HL-60/S4 treated with phorbol 12-myristate 13-acetate at 8.2 ng/mL for 4 days and 3 days (cell line): Measurements from ENCODE around the gene RTN3.

Experiments used
- in situ Hi-C: fragments of 300-500 bp; cut with MboI; formaldehyde crosslinking; loops from 2 replicates; pipeline ENCODE4 v1.15.0; 2022; ENCODE audit warnings: low sequenced_read_pairs

RTN3 gene

DNA sequence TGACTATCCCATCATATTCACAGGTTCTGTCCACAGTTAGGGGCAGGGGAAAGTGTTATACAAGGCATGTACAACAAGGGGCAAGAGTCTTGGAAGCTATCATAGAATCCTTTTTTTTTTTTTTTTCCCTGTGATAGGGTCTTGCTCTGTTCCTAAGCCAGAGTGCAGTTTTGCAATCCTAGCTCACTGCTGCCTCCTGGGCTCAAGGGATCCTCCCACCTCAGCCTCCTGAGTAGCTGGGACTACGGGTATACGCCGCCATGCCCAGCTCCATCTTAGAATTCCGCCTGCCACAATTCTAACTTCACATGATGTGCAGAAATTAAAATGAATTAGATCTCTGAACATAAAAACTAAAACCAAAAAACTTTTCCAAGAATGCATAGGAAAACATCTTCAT is 55.6 kb downstream of the RTN3 start:
- in situ Hi-C loops: no loop called here

DNA sequence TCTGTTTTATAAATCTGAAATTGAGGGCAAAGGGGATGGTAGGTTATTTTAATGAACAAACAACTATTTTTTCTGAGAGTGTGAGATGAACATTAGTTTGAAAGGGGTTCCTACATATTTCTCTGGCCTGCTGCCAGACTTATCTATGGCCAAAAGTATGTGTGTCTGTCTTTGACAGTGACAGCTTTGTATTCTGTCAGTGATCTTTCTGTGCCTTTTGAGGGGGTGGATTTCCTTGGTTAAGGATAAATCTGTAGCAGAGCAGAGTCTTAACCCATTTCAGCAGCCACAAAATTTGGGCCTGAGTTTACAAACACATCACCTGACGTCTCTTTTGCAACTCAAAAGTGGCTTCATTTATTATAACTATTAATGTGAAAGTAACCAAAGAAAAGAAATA is 56.4 kb downstream of the RTN3 start:
- in situ Hi-C loops: no loop called here

DNA sequence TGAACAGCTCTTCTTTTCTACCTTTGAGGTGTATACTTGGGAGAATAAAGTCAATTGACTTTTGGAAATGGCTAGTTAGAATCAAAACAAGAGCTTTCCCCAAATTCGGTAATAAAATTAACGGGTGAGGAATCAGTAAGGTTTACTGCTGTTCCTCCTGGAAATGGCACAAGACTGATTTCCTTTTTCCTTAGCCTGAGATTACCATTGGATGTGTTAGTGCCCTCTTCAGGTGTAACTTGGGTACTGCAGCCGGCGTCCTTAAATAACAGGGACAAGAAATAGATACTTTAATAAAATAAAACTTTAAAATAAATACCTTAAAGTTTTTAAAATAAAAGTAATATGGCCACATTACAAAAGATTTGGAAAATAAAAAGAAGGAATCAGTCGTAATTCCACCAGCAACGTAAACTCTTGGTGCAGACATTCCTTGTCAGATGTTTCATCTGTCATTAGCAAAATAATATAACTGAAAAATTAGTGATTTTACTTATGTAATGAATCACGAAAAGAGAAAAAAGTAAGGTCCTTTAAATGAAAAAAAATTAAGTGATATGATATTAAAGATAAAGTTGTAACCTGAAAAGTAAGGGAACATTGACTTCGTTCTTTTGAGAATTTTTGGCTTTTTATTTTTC is 57.5 kb downstream of the RTN3 start:
- in situ Hi-C loops: no loop called here

DNA sequence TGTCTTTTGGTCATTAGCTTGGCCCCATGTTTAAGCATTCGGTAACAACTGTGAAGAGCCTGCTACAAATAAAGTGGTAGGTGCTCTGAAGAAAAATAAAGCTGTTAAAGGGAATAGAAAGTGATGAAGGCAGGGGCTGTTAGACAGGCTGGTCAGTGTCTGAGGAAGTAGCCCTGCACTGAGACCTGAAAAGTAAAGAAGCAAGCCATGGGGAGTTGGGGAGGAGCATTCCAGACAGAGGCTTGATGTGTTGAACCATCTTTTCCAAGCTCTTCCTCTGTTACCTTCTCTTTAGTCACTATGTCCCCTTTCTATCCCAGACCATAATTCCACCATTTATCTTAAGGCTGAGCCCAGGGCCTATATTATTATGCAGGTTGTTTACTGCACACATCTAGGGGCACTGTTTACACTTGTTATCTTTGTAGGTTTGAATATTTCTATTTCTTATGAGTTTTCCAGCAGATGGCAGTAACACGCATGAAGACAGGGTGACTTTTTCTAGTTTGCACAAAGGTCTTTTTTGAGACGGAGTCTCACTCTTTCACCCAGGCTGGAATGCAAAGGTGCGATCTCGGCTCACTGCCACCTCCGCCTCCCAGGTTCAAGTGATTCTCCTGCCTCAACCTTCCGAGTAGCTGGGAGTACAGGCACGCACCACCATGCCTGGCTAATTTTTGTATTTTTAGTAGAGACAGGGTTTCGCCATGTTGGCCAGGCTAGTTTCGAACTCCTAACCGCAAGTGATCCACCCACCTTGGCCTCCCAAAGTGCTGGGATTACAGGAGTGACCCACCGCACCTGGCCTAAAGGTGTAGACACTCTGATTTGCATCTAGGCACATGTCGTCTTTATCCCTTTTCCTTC is 64.2 kb downstream of the RTN3 start:
- in situ Hi-C loops: no loop called here

DNA sequence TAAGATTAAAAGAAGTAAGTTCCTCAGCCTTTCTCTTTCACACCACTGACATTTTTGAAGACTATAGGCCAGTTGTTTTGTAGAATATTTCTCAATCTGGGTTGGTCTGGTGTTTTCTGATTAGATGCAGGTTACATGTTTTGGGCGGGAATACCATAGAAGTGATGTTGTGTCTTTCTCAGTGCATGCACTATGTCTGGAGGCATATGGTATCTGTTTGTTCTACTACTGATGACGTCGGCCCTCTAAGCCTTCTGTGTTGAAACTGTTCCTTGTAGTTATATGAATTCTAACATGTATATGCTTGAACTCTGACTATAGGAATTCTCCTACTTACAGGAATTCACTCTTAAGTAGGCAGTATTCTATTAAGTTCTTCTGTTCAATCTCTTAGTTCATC is 65.7 kb downstream of the RTN3 start:
- in situ Hi-C loops: no loop called here

DNA sequence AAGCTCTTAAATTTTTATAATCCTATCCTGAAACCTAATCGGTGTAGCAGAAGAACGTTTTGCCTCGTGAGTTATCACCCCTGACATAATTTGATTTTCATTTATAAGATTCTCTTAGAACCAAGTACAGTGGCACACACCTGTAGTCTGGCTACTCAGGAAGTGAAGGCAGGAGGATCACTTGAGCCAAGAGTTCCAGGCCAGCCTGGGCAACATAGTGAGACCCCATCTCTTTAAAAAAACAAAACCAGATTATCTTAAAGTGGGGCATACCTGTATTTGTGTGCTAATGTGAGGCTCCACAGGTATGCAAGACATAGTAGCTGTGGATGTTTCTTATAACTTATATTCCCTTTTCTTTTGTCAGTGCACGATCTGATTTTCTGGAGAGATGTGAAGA is 68.3 kb downstream of the RTN3 start:
- in situ Hi-C loops: no loop called here

DNA sequence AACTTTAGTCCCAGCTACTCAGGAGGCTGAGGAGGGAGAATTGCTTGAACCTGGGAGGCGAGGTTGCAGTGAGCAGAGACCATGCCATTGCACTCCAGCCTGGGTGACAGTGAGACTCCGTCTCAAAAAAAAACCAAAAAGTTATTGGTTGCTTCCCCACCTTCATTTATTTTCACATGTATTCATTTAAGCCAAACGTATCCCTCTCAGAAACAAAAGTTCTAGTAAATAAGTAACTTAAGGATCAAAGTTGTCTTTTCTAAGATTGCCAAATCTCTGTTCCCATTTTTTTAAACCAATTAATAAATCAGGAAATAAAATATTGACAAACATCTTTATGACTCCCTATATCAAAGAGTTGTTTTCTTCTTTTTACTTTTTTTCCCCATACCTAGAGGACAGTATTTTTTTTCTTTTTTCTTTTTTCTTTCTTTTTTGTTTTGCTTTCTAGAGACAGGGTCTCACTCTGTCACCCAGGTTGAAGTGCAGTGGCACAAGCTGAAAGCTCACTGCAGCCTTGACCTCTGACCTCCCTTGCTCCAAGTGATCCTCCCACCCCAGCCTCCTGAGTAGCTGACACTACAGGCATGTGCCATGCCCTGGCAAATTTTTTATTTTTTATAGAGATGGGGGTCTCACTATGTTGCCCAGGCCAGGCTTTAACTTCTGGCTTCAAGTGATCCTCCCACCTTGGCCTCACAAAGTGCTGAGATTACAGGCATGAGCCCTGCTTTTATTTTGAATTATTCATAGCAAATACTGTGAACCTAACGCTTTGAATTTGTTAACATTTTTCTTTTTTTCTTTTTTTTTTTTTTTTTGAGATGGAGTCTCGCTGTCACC is 75.8 kb downstream of the RTN3 start:
- in situ Hi-C loops: no loop called here

DNA sequence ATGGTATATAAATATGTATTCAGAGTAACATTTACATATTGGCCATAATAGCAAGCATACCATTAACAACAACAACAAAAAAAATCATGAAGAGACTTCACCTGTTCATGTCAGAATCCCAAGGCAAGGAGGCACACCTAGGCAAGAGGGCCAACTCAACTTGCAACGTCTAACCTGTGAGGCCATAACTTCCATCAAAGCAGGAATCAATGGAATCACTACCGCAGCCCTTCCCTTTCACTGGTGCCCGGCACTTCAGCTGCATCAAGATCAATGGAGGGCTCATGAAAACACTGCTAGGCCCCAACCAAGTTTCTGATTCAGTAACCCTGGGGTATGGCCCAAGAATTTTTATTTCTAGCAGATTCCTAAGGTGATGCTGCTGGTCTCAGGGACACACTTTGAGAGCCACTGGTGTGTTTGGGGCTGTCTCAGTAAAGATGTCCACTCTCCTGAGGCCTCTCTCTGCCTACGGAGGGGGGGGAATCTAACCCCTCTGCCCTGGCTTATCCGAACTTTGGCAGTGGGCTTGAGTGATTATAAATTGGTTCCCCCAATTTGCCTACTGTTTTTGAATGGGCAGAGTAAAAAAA is 79.3 kb downstream of the RTN3 start:
- in situ Hi-C loops: no loop called here

DNA sequence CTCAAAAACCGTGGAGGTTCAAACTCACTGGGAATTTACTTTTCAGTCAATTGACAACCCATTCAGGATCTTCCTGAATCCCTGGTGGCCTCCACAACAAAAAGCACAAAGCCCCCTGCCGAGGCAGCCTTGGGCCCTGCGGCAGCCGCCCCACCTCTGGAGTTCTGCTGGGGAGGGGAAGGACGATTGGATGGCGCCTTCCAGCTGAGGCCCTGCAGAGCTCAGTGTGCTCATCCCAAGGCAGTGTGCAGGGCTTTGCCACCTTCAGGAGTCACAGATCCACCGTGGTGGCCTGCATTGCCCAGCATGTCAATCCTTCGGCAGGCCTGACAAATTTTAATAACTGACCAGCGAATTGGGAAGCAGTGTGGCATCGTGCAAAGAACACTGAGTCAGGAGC is 79.9 kb downstream of the RTN3 start:
- in situ Hi-C loops: no loop called here

DNA sequence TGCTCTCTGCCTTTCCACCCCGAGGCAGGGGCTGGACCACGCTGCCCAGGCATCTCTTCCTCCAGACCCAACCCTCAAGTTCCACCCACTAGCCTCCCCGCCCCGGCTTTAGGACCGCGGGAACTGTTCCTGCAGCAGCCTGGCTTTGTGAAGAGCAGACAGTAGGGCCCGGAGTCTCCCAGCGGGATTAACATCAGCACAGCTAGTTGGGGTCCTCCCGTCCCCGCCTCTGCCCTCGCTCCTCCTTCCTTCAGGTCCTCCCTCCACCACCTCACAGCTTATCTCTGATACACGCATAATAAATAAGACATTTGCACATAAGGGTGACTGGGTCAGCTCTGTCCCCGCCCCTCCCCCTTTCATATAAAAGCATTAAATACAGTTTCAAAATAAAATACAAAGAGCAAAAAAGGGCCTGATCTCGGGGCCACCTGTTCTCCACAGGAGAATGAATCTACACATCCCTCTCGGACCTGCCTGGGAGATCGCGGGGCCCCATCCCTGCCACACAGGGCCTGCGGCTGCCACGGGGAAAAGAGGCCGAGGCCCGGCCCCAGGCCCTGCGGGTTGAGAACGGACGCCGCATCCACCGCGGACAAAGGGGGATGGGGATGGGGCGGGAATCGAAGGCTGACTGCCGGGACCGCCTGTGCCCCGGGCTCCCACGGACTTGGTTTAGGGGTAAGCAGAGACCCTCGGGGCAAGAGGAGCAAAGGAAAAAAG is 80.8 kb downstream of the RTN3 start:
- in situ Hi-C loops: no loop called here

DNA sequence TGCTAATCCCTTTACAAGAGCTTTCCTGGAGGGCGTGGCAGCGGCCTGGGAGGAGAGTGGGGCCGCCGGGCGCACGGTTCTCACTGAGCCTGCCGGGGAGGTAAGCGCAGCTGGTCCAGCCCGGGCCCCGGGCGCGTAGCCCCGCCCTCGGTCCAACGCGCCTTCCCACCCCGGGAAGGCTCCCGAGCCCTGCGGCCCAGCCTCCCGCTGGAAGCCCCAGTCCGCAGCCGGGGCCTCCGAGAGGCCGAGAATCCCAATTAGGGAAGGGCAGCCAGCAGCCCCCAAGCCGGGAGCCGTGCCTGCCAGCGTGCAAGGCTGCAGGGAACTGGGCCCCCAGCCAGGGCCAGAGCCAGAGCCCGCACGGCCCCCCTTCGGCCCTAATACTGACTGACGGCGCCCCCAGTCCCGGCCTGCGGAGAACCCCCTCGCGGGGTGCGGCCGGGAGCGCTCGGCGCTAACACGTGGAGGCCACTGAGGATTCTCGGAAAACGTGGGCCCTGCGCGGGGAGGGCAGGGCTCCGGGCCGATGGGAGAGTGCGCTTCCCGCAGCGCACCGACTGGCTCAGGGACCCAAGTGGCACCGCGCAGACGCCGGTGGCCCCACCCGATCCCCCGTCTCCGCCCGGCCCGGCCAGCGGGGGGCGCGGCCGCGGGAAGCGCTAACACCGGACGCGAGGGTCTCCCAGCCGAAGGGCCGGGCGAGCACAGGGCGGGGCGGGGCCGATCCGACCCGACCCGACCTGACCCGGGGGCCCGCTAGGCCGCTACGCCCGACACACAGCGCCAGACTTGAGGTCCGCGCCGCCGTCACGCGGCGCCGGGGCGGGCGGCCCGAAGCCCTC is 81.6 kb downstream of the RTN3 start:
- in situ Hi-C loops: no loop called here

DNA sequence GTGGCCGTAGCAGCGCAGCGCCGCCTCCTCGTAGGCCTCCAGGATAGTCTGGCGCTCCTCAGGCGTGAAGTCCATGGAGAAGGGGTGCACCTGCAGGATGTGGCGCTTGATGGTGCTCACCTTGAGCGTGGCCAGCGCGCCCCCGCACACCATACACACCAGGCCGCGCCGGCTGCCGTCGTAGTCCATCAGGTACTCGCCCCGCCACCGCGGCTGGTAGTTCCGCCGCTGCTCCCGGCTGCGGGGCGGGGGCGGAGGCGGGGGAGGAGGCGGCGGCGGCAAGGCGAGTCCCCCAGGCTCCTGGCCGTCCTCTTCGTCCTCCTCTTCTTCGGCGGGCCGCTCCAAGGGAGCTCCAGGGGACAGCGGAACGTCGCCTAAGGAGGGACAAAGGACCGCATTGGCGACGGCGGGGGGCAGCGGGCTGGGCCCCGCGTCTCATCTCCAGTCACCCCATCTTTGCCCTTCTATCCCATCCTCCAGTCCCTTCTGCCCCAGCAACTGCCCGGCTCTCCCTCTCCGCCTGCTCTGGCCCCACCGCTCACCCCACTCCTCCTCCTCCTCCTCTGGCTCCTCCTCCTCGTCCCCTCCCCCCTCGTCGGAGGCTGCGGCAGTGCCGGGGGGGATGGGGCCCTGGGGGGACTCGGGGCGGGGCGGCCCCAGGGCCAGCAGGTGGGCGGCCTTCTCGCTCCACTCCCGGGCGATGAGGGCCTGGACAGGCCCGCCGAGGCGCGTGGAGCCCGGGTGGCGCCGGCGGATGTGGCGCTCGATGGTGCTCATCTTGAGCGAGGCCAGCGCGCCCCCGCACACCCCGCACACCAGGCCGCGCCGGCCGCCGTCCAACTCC is 82.4 kb downstream of the RTN3 start:
- in situ Hi-C loops: no loop called here

DNA sequence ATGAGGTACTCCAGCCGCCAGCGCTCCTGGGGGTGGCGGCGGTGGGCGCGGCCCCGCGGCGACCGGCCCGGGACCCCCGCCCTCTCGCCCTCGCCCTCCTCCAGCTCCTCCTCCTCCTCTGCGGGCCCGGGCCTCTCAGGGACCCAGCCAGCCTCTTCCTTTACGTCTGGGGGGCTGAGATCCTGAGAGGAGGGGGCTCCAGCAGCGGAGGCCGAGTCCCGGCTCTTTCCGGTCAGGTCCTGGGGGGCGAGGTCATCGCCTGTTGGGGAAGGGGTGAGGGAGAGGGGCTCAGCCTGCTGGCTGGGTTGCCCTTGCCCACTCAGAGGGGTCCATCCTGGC is 83.0 kb downstream of the RTN3 start:
- in situ Hi-C loops: no loop called here

DNA sequence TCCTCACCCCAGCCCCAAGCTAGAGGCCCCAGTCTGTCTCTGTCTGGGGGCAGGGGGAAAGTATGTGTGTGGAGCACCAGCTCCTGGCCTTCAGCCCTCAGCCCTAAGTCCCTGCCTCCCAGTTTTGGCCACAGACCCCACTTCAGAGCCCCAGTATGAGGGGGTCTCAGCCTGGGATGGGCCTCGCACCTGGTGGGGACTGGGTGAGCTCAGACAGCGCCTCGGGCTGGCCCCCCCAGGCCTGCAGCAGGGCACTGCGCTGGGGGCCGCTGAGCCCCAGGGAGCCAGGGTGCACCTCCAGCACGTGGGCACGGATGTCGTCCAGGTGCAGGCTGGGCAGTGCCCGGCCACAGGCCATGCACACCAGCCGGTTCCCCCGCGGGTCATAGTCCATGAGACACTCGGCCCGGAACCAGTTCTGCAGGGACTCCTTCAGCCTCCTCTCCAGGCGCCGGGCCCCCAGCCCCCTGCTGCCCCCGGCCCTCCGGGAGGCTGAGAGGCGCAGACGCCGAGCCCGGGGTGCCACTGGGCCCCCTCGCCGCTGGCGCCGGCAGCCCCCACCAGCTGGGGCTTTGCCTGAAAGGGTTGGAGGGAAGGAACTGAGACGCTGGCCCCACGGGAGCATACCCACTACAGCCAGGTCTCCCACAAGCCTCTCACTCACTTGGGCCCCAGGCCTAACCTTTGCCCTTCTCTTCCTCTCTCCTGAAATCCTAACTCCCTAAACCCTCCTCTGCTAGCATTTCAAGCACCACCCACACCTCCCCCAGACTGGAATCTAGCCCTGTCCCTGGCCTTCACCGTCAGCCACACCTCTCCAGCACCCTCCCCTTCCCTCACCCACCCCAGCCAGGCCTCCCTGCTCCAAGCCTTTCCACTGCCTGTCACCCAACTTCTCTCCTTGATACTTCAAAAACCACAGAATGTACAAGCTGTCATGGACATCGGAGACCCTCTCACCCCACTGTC is 83.7 kb downstream of the RTN3 start:
- in situ Hi-C loops: no loop called here

DNA sequence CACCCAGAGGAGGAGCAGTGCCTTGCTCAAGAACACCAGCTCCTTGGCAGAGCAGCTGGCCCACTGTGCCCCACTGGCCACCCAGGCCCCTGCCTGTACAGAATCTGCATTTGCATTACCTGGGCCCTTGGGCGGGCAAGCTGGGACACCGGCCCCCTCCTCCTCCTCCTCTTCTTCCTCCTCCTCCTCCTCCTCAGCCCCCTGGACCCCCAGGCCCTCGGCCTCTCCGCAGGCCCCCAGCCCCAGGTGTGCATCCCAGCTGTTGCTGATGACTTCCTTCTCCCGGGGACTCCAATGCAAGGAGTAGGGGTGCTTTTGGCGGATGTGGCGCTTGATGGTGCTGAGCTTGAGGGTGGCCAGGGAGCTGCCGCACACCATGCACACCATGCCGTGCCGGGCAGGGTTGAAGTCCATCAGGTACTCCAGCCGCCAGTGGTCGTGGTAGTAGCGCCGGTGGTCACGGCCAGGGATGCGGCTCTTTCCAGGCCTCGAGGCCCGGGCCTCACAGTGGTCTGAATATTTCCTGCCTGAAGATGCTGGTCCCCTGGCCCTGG is 84.5 kb downstream of the RTN3 start:
- in situ Hi-C loops: no loop called here

DNA sequence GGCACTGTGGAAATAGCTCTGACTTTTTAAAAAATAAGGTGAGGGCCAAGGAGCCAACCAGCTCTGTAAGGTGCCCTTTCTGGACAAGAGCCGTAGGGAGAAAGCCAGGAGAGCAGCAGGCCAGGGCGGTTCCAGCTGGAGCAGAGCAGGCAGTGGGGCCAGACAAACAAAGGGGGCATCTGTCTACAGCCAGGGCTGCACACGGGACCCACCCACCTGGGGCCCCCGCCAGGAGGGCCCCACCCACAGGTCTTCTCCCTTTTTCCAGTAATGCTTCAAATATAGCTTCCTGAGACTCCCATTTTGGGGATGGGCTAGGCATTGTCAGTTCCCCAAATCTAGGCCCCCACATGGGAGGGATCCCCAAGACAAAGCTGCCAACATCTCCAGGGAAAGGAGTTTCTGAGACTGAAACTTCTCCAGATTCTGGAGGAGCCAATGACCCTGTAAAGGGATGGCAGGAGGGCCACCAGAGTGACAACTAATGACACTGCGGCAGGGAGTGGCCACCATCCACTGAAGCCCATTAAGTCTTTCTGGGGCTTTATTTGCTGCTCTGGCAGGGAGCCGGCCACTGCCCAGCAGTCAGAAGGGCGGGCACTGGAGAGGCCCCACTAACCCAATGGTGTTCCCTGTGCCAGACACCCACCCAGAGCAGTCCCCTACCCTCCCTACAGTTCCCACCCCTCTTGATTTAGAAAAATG is 85.4 kb downstream of the RTN3 start:
- in situ Hi-C loops: no loop called here

DNA sequence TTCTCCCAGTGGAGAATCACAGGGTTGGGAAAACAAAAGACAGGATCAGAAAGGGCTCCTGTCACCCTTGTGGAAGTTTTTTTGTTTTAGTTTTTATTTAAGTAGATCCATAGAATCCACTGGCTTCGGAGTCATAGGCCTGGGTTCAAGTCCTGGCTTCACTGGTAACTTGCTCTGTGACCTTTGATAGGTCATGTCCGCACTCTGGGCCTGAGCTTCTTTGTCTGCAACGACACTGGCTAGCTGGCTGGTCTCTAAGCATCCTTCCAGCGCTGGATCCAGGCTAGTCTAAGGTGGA is 85.9 kb downstream of the RTN3 start:
- in situ Hi-C loops: no loop called here
